Thoracic aorta (tissue), 2 donors: Measurements from ENCODE around the gene UXT. TPM values are rescaled to one million over a fixed set of nuclear protein-coding genes. Genes with fewer than 3 reads are reported as not detected.

Experiments used
- ATAC-seq: fragments of 150-250 bp; one replicate; pipeline ENCODE4 v1.8.0; 2017; ENCODE audit warnings: low read depth; ENCODE audit not compliant: insufficient number of reproducible peaks, low FRiP score
- DNase-seq: peaks from one replicate; pipeline ENCODE4 v3.0.0-alpha.2; 2020; ENCODE audit warnings: low spot score
- H3K27ac ChIP-seq, 2 donors: fragments of 200-600 bp; sonication (generic); 1 replicate in 1 of 2; 2 replicates in 1 of 2; pipeline ENCODE4 v1.5.1; 2016; ENCODE audit warnings: mild to moderate bottlenecking in 2 of 2, moderate library complexity in 2 of 2
- H3K27me3 ChIP-seq: fragments of 200-600 bp; sonication (generic); replicated peaks from 2 replicates; pipeline ENCODE4 v1.6.0; 2016; ENCODE audit warnings: mild to moderate bottlenecking; ENCODE audit not compliant: insufficient read depth
- H3K36me3 ChIP-seq: fragments of 200-600 bp; sonication (generic); one replicate; pipeline ENCODE4 v1.5.1; 2016
- H3K4me1 ChIP-seq, 2 donors: fragments of 200-600 bp; sonication (generic); 1 replicate in 1 of 2; 2 replicates in 1 of 2; pipeline versions ENCODE4 v1.5.1 to v1.6.0; 2016; ENCODE audit warnings: low read depth in 2 of 2, mild to moderate bottlenecking in 1 of 2; ENCODE audit not compliant: control insufficient read depth in 1 of 2
- H3K4me3 ChIP-seq: fragments of 200-600 bp; sonication (generic); 2 replicates; pipeline ENCODE4 v1.5.1; 2016; ENCODE audit warnings: mild to moderate bottlenecking
- H3K9me3 ChIP-seq: fragments of 200-600 bp; sonication (generic); 2 replicates; pipeline ENCODE4 v1.5.1; 2016
- total RNA-seq, 2 donors: library from RNA; depleted of rRNA; stranded (reverse); fragments of >200 nt; gene quantifications; one replicate each; pipeline versions ENCODE4 v1.1.0 to v1.2.3, GENCODE V29; 2016
- TF ChIP-seq, protein P1 (sequence below): fragments of 200-600 bp; sonication (generic); IDR thresholded peaks from one replicate; pipeline ENCODE4 v1.5.1; 2019; ENCODE audit warnings: antibody characterized with exemption

Gene UXT
- total RNA-seq, 2 donors from 2014 or later = 71.8 to 124 TPM

DNA sequence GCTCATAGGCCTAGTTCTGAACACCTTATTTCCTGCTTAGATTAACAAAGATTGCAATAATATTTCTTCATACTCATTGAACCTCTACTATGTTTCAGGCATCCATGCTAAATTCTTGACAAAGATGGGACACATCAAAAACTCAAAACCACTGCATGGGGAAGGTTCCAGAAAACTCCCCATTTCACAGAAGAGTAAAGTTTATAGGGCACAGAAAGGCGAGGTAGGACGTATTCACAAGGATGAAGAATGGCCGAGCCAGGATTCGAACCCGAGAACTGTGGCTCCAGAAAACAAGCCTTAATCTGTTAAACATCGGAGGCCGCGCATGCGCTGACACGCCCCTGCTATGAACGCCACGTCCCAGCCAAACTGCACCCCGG is 688 bp downstream of the UXT start:
- Histone ChIP-seq H3K27ac (peak overlapping the region; percentile 95 to 97), H3K27me3 (no peaks in the 10 kb centered on the region), H3K4me3 (peak overlapping the region; percentile 84), H3K9me3 (no peaks in the 10 kb centered on the region), H3K4me1 (peaks cover 0 to 4% of the 10 kb centered on the region in 2 donors), H3K36me3 (peaks cover 3% of the 10 kb centered on the region)
- TF ChIP-seq, protein P1, sequence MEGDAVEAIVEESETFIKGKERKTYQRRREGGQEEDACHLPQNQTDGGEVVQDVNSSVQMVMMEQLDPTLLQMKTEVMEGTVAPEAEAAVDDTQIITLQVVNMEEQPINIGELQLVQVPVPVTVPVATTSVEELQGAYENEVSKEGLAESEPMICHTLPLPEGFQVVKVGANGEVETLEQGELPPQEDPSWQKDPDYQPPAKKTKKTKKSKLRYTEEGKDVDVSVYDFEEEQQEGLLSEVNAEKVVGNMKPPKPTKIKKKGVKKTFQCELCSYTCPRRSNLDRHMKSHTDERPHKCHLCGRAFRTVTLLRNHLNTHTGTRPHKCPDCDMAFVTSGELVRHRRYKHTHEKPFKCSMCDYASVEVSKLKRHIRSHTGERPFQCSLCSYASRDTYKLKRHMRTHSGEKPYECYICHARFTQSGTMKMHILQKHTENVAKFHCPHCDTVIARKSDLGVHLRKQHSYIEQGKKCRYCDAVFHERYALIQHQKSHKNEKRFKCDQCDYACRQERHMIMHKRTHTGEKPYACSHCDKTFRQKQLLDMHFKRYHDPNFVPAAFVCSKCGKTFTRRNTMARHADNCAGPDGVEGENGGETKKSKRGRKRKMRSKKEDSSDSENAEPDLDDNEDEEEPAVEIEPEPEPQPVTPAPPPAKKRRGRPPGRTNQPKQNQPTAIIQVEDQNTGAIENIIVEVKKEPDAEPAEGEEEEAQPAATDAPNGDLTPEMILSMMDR = no peak
- ATAC-seq (no peak), DNase-seq (no peak)

DNA sequence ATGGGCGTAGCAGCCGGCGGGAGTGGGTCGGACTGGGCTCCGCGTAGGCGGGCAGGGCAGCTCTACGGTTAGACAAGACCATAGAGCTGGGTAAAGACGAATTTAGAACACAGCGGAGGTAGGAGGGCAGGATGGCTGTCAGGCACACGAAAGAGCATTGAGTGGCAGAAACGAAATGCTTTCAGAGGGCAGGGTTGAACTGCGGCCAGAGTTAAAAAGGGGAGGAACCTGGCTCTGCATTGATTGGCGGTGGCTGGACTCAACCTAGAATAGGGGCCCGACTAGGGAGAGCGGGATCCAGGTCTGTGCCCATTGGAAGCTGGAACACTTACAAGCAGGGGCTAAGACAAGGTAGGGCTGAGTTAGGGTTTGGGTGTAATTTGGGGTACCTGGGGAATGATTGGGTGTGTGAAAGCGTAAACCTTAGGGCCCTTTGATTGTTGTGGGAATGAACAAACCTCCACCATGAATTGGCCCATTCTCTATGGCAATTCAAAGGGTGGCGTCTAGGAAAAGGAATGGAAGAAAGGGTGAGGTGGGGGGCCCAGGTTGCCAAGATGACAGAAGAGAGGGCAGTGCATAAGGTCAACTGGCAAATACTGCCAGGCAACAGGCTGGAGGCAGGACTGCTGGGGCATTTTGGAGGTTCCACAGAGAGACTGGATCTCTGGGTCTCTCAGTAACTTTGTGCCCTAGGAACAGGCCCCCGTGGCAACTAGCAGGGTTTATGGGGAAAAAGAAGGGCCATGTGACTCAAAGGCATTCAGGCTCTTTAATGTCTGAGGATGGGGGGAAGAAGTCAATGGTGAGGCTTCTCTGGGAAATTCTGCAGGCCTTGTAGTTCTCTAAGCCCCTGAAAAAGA is 7.7 kb downstream of the UXT start:
- TF ChIP-seq, protein P1 = no peak
- H3K4me1 ChIP-seq = peaks cover 6 to 26% of the 10 kb centered on the region in 2 donors
- DNase-seq (no peak), ATAC-seq (peak; percentile 4)
- no peaks in the 10 kb centered on the region for H3K9me3 ChIP-seq
- no peaks in the 10 kb centered on the region for H3K36me3 ChIP-seq
- peak overlapping the region; percentile 86 for H3K4me3 ChIP-seq
- peak overlapping the region; percentile 72 to 78 for H3K27ac ChIP-seq
- no peaks in the 10 kb centered on the region for H3K27me3 ChIP-seq

DNA sequence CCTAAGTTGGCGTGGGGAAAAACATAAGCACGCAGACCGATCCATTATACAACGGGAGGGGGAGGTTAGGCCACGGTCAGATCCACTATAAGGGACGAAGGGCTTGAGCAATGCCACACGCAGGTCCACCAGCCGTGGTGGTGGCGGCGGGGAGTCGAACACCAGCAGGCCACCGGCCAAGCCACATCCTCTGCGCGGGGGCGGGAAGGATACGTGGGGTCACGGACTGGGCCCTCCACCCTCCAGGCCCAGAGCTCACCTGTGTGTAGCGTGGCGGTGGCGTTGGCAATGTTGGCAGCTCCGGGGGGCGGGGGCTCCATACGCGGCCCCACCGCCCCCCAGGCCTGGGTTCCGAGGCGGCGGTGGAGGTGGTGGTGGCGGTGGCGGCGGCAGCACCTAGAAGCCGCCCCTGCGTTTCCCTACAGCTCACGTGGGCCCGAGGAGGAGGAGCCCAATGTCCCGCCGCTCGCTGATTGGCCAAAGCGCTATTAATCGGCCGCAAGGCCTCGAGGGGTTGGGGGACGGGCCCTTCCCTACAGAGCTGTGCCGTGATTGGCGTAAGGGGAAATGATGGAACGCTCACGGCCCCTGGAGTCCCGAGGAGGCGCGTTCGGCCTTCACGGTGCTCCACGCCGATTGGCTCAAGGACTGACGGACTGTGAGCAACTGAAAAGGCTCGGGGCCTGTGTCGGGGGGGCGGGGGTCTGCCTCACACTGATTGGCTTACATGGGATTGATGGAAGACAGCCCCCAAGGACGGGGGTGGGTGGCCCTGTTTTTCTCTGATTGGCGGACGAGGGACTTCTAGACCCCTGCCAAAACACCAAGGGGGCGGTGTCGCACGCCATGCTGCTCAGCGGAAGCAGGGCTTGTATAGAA is 8.6 kb downstream of the UXT start, which contains the start of gene ELK1:
Gene ELK1 (minus strand): TSS at position 400 of the 879 bp plus-strand sequence. CDS start 9,122 bp downstream, outside the sequence.
- H3K27me3 ChIP-seq = no peaks in the 10 kb centered on the region
- peak within 1 kb of the TSS; percentile 86 for H3K4me3 ChIP-seq
- TF ChIP-seq, protein P1 = no peak
- peak; percentile 87 for DNase-seq
- peak within 1 kb of the TSS; percentile 81 for H3K27ac ChIP-seq
- ATAC-seq = peak; percentile 96
- peaks cover 6 to 26% of the 10 kb centered on the region in 2 donors for H3K4me1 ChIP-seq
- no peaks in the 10 kb centered on the region for H3K9me3 ChIP-seq
- no peaks in the 10 kb centered on the region for H3K36me3 ChIP-seq

DNA sequence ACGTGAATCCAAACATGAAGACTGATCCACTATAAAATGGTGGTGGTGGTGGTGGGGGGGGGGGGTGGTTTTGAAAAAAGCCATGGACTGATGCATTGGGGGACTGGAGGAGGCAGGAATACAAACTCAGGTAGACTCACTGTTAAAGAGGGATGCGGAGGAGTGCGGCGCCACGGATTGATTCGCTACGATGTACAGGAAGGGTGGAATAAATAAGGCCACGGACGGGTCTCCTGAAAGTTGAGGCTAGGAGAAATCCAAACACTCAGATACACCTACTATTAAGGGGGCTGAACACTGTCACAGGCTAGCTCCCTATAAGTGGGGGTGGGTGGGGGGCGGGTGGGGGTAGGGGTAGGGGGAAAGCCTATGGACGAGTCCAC is 9.2 kb downstream of the UXT start:
- no peak overlapping the region for H3K27ac ChIP-seq
- H3K4me1 ChIP-seq = peaks cover 6 to 26% of the 10 kb centered on the region in 2 donors
- H3K27me3 ChIP-seq = no peaks in the 10 kb centered on the region
- no peaks in the 10 kb centered on the region for H3K9me3 ChIP-seq
- DNase-seq (no peak), ATAC-seq (no peak)
- no peaks in the 10 kb centered on the region for H3K36me3 ChIP-seq
- TF ChIP-seq, protein P1 = no peak
- peak overlapping the region; percentile 86 for H3K4me3 ChIP-seq

DNA sequence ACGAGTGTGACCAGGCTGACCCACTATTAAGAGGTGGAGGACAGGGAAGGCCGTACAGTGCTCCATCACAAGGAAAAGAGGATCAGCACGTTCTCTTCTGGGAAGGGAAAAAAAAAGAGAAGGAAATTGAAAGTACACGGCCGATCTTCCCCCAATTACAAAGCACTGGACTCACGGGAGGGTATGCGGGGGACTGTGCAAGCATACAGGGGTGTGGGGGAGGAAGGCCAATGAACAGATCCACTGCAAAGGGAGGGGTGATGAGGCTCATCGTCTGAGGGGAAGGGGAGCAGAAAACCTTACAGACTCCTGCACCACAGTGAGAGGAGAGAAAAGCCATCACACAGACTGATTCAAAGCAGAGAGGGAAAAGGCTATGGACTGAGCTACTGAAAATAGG is 9.7 kb downstream of the UXT start:
- Histone ChIP-seq H3K36me3 (no peaks in the 10 kb centered on the region), H3K9me3 (no peaks in the 10 kb centered on the region), H3K4me3 (peak overlapping the region; percentile 86), H3K4me1 (peaks cover 6 to 26% of the 10 kb centered on the region in 2 donors), H3K27ac (no peak overlapping the region), H3K27me3 (no peaks in the 10 kb centered on the region)
- ATAC-seq (no peak), DNase-seq (no peak)
- TF ChIP-seq, protein P1 = no peak
